Sigmoid colon (tissue), 7 donors: ENCODE data around the gene COL4A1. TPM values are rescaled to one million over a fixed set of nuclear protein-coding genes. Genes with fewer than 3 reads are reported as not detected.
A peak's percentile ranks its signal among the peaks of the same experiment; 100 is the strongest.

Experiments used
- DNase-seq: peaks from one replicate; pipeline ENCODE4 v3.0.0-alpha.2; 2019
- H3K27ac ChIP-seq, 4 donors: fragments of 200-600 bp; sonication (generic); one replicate each; pipeline ENCODE4 v1.5.1; 2016 to 2019; ENCODE audit warnings: mild to moderate bottlenecking in 1 of 4
- H3K27me3 ChIP-seq, 3 donors: fragments of 200-600 bp; sonication (generic); one replicate each; pipeline ENCODE4 v1.5.1; 2019; ENCODE audit warnings: mild to moderate bottlenecking in 1 of 3
- H3K36me3 ChIP-seq, 4 donors: fragments of 200-600 bp; sonication (generic); one replicate each; pipeline ENCODE4 v1.5.1; 2016 to 2019
- H3K4me1 ChIP-seq, 4 donors: fragments of 200-600 bp; sonication (generic); one replicate each; pipeline ENCODE4 v1.5.1; 2017 to 2019
- H3K4me3 ChIP-seq, 4 donors: fragments of 200-600 bp; sonication (generic); one replicate each; pipeline ENCODE4 v1.5.1; 2017 to 2019; ENCODE audit warnings: mild to moderate bottlenecking in 2 of 4, moderate library complexity in 1 of 4
- H3K9me3 ChIP-seq, 4 donors: fragments of 200-600 bp in 3 of 4; sonication (generic) in 3 of 4; one replicate each; pipeline versions ENCODE4 v1.5.1 to v1.6.1; 2013 to 2019
- CTCF ChIP-seq, 4 experiments: fragments of 450-650 bp in 3 of 4; fragments of 200-600 bp in 1 of 4; IDR thresholded peaks; one replicate each; pipeline ENCODE4 v1.5.1; 2016 to 2019; ENCODE audit warnings: antibody characterized with exemption in 4 of 4, mild to moderate bottlenecking in 3 of 4, moderate library complexity in 2 of 4
- EP300 ChIP-seq, 4 donors: sonication (generic); formaldehyde crosslinking; IDR thresholded peaks; one replicate each; pipeline ENCODE4 v1.6.1; 2017; ENCODE audit warnings: antibody characterized with exemption in 4 of 4
- POLR2A ChIP-seq, 2 donors: fragments of 450-650 bp; IDR thresholded peaks; one replicate each; pipeline ENCODE4 v1.6.1; 2016; ENCODE audit warnings: antibody characterized with exemption in 2 of 2, mild to moderate bottlenecking in 2 of 2, moderate library complexity in 2 of 2
- POLR2AphosphoS5 ChIP-seq, 4 donors: sonication (generic); formaldehyde crosslinking; IDR thresholded peaks; one replicate each; pipeline ENCODE4 v1.6.1; 2017; ENCODE audit warnings: antibody characterized with exemption in 4 of 4
- WGBS, 2 donors: extraction: QIAGEN DNeasy Blood & Tissue Kit; methylation state at CpG; one replicate each; pipeline ENCODE4 v1.1.7; 2013; 5-methylcytosine and 5-hydroxymethylcytosine counted together
- intact Hi-C: fragments of 100-400 bp; cut with DNase I; formaldehyde crosslinking; loops from one replicate; pipeline ENCODE4 v1.15.1; 2023
- polyA plus RNA-seq, 3 donors: library from polyadenylated mRNA; stranded (reverse); fragments of 200-250 nt; gene quantifications; one replicate each; pipeline ENCODE4 v1.2.3, GENCODE V29; 2013
- total RNA-seq, 4 donors: library from RNA; depleted of rRNA; stranded (reverse); fragments of >200 nt; gene quantifications; one replicate each; pipeline ENCODE4 v1.1.0, GENCODE V29; 2016
- donor health status: healthy with polysubstance abuse.
- donor health status: Bipolar disorder and iron deficiency.
- donor health status: healthy.

COL4A1 gene
- total and polyA plus RNA-seq, 7 donors = 9.2 to 598 (median 235) TPM

DNA sequence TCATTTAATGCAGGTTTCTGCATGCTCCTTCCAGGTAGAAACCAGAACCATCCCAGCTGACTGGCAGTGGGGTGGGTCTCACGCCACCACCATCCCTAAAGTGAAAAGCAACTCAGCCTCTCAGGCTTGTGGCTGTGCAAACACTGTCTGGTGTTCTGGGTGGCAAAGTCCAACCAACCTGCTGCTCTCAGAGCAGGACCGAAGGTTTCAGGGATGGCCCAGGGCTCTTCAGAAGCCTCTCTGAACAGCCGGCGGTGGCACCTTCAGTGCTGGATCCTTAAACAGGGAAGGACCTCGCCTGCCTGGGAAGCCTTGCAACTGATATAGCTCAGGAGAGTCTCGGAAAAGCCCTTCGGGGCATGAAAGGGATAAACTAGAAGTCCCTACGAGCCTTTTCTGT lies 100.8 kb downstream of the COL4A1 start:
- Histone ChIP-seq H3K27ac (no peak overlapping the region), H3K4me3 (no peak overlapping the region), H3K4me1 (no peaks in the 10 kb centered on the region), H3K36me3 (peaks cover 50 to 100% (median 84%) of the 10 kb centered on the region in 4 donors), H3K27me3 (no peaks in the 10 kb centered on the region), H3K9me3 (no peaks in the 10 kb centered on the region)
- WGBS, 2 donors = 24 to 66% methylated on average over 8 of the region's 8 CpGs
- no peak for TF ChIP-seq POLR2A (IDR thresholded peaks at IDR 0.05)
- intact Hi-C loops = no loop called here
- DNase-seq = no peak

- DNase-seq = no peak
- no peak for TF ChIP-seq CTCF (IDR thresholded peaks at IDR 0.05)
- no peak for TF ChIP-seq POLR2AphosphoS5 (IDR thresholded peaks at IDR 0.05)
- no peak for TF ChIP-seq EP300 (IDR thresholded peaks at IDR 0.05)
- no peak for TF ChIP-seq POLR2A (IDR thresholded peaks at IDR 0.05)
- Histone ChIP-seq H3K4me1 (peaks cover 0 to 21% (median 15%) of the 10 kb centered on the region in 4 donors), H3K36me3 (peaks cover 33 to 99% (median 73%) of the 10 kb centered on the region in 4 donors), H3K27ac (no peak overlapping the region), H3K27me3 (no peaks in the 10 kb centered on the region), H3K4me3 (no peak overlapping the region), H3K9me3 (no peaks in the 10 kb centered on the region)
- intact Hi-C loops = no loop called here
- 78 to 81% methylated on average over 4 of the region's 4 CpGs for WGBS, 2 donors
Observed at GRCh38 chr13:110201114-110201513, 105.8 kb downstream of the COL4A1 start.

- H3K9me3 ChIP-seq = no peaks in the 10 kb centered on the region
- no peak overlapping the region for H3K4me3 ChIP-seq
- intact Hi-C loops = no loop called here
- DNase-seq = no peak
- H3K36me3 ChIP-seq = peaks cover 26 to 99% (median 66%) of the 10 kb centered on the region in 4 donors
- H3K27ac ChIP-seq = peak overlapping the region in 1 of 4 donors; percentile 20
- TF ChIP-seq CTCF (IDR thresholded peaks at IDR 0.05) (no peak), POLR2AphosphoS5 (IDR thresholded peaks at IDR 0.05) (no peak), EP300 (IDR thresholded peaks at IDR 0.05) (no peak), POLR2A (IDR thresholded peaks at IDR 0.05) (no peak)
- H3K27me3 ChIP-seq = no peaks in the 10 kb centered on the region
- 85 to 86% methylated on average over 12 of the region's 12 CpGs for WGBS, 2 donors
- peaks cover 0 to 22% (median 21%) of the 10 kb centered on the region in 4 donors for H3K4me1 ChIP-seq
Observed at GRCh38 chr13:110200276-110200870, 106.6 kb downstream of the COL4A1 start.

GRCh38 chr13:110199046-110199831 lies 107.7 kb downstream of the COL4A1 start:
- Histone ChIP-seq H3K27ac (no peak overlapping the region), H3K27me3 (no peaks in the 10 kb centered on the region), H3K36me3 (peaks cover 24 to 99% (median 59%) of the 10 kb centered on the region in 4 donors), H3K4me3 (no peak overlapping the region), H3K4me1 (peaks cover 0 to 22% (median 21%) of the 10 kb centered on the region in 4 donors), H3K9me3 (no peaks in the 10 kb centered on the region)
- DNase-seq = no peak
- 80 to 85% methylated on average over 18 of the region's 18 CpGs for WGBS, 2 donors
- TF ChIP-seq POLR2A (IDR thresholded peaks at IDR 0.05) (no peak), EP300 (IDR thresholded peaks at IDR 0.05) (no peak), CTCF (IDR thresholded peaks at IDR 0.05) (no peak), POLR2AphosphoS5 (IDR thresholded peaks at IDR 0.05) (no peak)
- intact Hi-C loops = no loop called here

GRCh38 chr13:110197471-110197870 lies 109.5 kb downstream of the COL4A1 start:
- DNase-seq = no peak
- peak overlapping the region; percentile 1 to 63 (median 22) for H3K27ac ChIP-seq
- peaks cover 28 to 99% (median 63%) of the 10 kb centered on the region in 4 donors for H3K36me3 ChIP-seq
- intact Hi-C loops = no loop called here
- H3K4me1 ChIP-seq = peaks cover 0 to 22% (median 21%) of the 10 kb centered on the region in 4 donors
- H3K4me3 ChIP-seq = no peak overlapping the region
- TF ChIP-seq CTCF (IDR thresholded peaks at IDR 0.05) (no peak), POLR2A (IDR thresholded peaks at IDR 0.05) (no peak), EP300 (IDR thresholded peaks at IDR 0.05) (no peak), POLR2AphosphoS5 (IDR thresholded peaks at IDR 0.05) (no peak)
- no peaks in the 10 kb centered on the region for H3K9me3 ChIP-seq
- WGBS, 2 donors = 77 to 87% methylated on average over 4 of the region's 4 CpGs
- H3K27me3 ChIP-seq = no peaks in the 10 kb centered on the region
